GM18517 (cell line): ENCODE measurements around the gene ADGRL3.

Experiments used
- ATAC-seq: cut with Tn5 transposase; IDR thresholded peaks from one replicate; pipeline ENCODE4 v1.9.1; 2021; ENCODE audit warnings: mild to moderate bottlenecking, moderate library complexity; ENCODE audit not compliant: unreplicated experiment

Gene ADGRL3

GRCh38 chr4:61200187-61200915, at the start of gene ADGRL3:
Gene ADGRL3, plus strand, starts transcription at chr4:61200326.
- ATAC-seq = no peak

GRCh38 chr4:61152433-61152832, 47.7 kb upstream of the ADGRL3 start:
- ATAC-seq = no peak

- ATAC-seq = no peak
These were observed 39.6 kb upstream of the ADGRL3 start for GRCh38 chr4:61160478-61160877.

- ATAC-seq = no peak
These were observed 38.0 kb upstream of the ADGRL3 start for GRCh38 chr4:61162116-61162515.

DNA sequence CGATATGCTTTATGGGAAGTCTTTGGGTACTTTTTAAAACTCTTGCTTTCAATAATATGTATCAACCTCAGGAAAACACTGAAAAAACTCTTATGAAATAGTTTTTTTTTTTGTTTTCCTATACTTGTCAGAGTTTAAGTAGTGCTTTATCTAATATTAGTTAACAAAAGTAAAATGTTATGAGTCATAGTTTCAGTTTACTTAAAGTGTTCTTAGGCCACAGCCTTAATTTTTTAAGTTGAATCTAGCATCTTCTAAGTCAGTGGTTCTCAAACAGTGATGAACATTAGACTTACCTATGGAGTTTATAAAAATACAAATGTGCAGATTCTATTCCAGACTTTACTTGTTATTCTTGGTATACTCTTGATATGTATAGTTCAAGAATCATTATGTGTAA, 26.3 kb upstream of the ADGRL3 start:
- ATAC-seq = no peak

DNA sequence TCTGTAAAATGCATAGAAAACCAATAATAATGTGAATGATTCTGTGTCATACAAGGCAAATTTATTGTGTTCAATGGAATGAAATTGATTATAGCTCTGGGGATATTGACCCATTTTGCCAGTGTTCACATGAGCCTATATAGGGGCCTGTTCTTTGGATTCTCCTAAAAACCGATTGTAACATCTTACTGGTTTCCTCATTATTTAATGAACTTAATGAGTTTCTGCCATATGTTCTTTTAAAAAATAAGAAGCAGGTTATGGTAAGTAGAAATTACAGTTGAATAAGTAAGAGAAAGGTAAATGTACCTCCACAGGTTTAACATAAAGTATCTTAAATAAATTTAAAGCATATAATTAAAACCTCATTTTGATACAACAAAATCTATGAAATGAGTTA, 24.6 kb upstream of the ADGRL3 start:
- ATAC-seq = no peak

DNA sequence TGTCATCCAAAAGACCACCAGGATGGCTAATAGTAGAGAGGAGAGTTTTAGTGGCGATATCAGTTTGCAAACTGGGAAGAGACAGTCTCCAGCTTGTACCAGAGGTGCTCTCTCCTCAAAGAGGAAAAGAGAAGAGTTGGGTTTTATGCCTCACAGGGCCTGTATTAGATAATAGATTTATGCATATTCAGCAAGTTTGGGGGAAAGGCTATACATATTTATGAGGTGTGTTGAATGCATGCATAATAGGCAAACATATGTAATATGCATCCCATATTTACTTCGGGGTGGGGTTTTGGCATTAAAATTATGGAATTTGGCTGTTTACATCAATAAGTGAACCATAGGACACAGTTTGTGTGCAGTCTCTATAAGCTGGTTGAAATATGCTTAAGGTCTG, 22.8 kb upstream of the ADGRL3 start:
- no peak for ATAC-seq

DNA sequence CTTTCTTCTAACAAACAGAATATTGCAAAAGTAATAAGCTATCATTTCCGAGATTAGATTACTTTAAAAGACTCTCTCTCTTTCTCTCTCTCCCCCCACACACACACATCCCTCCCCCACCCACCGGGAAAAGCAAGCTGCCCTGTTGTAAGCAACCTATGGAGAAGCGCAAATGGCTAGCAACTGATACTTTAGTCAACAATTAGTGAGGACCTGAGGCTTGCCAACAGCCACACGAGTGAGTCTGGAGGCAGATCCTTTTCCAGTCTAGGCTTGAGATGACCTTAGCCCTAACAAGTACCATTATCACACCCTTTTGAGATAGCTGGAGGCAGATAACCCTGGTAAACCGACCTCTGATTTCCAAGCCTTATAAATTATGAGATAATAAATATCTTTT, 19.7 kb upstream of the ADGRL3 start:
- ATAC-seq = no peak

- no peak for ATAC-seq
These were observed 17.2 kb upstream of the ADGRL3 start for GRCh38 chr4:61182915-61183314.

DNA sequence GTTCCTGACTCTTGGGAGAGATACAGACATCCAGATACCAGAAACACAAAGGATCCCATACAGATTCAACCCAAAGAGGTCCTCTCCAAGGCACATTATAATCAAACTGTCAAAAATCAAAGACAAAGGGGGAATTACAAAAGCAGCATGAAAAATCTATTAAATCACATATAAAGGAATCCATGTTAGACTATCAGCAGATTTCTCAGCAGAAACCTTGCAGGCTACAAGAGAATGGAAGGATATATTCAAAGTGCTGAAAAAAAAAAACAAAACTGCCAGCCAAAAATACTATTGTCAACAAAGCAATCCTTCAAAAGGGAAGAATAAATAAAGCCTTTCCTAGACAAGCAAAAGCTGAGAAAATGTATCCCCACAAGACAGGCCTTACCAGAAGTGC, 14.8 kb upstream of the ADGRL3 start:
- no peak for ATAC-seq

DNA sequence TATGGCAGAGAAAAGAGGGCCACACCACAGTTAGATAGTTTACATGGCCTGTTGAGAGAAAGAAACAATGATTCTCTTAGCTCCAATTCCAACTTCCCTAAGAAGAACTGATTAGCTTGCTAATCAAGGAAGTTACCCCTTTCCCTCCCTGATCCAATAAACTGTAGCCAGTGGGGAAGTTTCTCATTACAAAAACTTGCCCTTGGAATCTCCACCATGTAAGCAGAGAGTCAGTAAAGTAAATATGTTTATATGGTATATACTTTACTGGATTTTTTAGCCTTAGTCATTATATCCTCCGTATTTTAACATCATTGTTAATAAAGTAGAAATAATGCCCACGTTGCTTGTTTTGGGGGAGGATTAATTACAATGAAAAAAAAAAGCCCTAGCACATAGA, 7.7 kb upstream of the ADGRL3 start:
- no peak for ATAC-seq

DNA sequence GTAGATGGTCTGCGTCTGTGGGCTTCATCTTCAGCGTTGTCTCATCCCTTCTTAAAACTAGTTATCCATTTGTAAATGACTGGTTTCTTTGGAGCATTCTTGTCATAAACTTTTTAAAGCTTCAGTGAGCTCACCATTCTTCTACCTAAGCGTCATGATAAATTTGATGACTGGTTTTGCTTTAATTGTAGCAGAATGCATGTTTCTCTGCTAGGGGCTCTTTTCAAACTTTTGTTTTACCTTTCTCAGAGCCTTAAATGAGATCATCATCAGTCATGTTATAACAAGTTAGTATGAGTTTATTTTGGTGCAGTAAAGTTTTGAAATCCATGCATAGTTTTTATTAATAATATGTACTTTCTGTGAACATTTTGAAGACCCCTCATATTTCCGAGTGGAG, 6.3 kb upstream of the ADGRL3 start:
- ATAC-seq = no peak

GRCh38 chr4:61194571-61194970, 5.6 kb upstream of the ADGRL3 start:
- ATAC-seq = no peak

- ATAC-seq = no peak
These were observed 5.0 kb upstream of the ADGRL3 start for GRCh38 chr4:61195101-61195500.

- ATAC-seq = no peak
These were observed 1.4 kb upstream of the ADGRL3 start for GRCh38 chr4:61198686-61199085.

GRCh38 chr4:61199873-61200186, 296 bp upstream of the ADGRL3 start:
- ATAC-seq = no peak

DNA sequence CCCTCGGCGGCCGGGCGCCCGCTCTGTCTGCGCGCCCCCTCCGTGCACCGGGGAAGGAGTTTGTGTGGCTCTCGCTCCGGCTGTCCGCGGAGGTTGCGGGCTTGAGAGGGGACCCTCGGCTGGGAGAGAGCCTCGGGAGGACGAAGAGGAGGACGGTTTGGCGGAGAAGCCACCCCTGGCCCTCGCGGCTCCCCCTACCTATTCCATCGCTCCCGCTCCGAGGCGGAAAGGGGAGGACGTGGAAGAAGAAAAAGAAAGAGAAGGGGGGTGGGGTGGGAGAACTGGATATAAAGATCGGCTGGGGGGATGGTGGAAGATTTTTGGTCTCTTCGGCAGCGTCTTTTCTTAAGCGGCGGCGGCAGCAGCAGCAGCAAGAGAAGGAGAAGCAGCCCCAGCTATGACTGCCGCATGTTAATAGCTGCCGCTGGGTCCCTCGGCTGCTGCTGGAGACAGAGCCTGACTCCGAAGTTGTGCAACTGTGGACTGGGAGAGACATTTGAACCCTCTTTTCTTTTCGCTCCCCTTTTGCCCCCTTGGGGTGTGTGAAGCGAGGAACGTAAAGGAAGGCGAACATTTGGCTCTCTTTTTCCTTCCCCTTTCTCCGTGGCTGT, 895 bp downstream of the ADGRL3 start:
- ATAC-seq = no peak

GRCh38 chr4:61201561-61201960, 1.4 kb downstream of the ADGRL3 start:
- no peak for ATAC-seq

- ATAC-seq = no peak
These were observed 2.0 kb downstream of the ADGRL3 start for GRCh38 chr4:61201961-61202637.

DNA sequence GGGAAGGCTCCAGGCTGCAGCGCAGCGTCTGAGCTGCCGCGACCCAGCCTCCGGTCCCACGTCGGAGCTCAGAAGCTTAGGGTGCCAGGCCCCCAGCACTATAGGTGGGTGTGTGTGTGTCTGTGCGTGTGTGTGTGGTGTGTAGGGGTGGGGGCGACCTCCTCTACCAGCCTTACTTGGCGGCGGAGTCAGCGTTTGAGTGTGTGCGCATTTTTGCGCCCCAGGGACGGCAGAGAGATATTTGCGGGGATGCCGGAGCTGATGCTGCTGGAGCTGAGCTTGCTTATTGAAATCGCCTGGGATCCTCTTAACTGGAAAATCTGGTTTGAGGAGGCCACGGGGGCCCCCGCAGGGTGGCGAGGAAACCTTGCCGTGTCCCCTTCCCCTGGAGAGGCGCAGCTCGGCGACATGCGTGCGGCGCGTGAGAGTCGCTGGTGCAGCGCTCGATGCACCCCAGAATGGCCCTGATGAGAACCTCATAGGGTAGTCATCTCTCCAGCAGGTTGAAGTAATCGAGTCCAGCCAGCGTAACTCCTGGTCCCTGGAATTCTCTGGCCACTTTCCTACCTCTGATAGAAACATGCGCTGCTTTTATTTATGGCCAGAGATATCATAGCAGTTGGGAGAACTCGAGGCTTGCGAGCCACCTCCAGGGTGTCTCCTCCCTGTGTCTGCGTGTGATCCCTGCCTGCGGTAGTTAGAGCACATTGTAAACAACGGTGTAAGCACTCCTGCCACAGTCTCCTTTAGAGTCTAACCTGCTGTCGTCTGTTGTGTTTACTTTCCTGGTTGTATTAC, 2.7 kb downstream of the ADGRL3 start:
- ATAC-seq = no peak

DNA sequence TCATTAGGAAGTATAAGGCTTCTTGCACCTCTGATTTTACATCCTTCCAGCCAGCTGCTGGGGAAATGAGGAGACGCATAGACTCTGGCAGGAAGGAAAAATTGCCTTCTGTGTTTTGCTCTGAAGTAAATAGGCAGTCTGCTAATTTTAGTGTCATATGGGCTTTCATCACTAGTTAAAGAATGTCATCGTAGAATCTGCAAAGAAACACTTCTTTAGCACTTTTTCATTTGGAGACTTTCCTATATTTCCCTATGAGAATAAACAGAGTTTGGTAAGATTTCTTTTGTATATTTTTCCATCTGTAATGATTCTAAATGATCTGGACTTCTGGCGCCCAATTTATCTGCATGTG, 3.3 kb downstream of the ADGRL3 start:
- no peak for ATAC-seq
